GM18870 (cell line): ENCODE measurements around the gene ARID3C.

Source experiments
- ATAC-seq: cut with Tn5 transposase; IDR thresholded peaks from one replicate; pipeline ENCODE4 v1.9.1; 2021; ENCODE audit warnings: moderate library complexity; ENCODE audit not compliant: unreplicated experiment

ARID3C gene

DNA sequence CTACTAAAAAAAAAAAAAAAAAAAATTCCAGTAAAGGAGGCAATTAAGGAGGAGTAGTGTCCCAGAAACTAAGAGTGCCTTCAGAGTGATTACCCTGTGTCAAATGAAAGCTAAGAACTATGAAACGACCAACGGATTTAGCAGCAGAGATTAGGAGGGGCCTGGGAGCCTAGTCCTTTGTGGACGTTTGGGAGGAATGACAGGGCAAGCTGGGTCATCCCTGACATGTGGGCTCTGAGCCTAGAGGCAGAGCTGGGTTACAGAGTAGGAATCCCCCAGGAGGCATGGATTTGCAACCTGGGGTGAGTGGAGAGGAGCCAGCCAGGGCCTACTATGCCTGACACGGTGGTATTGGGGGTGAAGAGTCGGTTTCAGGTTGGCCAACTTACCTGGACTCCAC, 4.3 kb upstream of the ARID3C start:
- no peak for ATAC-seq

DNA sequence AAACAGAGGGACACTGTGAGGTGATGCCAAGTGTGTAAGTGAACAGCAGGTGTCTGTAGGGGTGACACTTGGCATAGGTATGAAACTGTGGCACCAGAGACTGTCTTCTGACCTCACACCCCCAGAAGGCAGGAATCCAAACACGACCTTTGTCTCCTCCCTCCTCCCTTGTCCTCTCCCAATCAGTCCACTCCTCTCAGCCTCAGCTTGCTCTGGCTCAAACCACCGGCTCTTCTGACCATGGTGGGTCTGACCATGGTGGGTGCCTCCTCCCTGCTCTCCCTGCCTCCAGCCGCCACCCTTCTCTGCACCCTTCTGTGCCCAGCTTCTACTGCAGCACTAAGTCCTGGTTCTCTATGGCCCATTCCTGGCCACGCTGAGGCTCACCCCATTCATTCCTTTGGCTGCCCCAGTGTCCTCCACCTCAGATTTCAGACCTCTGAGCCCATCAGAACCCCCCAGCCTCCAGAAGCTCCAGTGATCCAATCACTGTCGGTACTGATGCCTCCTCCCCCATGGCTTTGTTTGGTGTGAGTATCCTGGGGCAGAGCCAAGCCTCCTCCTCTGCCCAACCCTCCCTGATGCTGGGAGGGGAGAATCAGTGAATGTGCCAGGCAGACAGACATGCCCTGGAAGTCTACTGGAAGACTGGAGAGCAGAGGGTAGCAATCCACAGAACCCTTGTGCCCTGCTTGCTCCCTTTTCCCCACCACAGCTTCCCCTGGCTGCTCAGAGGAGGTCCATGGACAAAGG, 1.7 kb upstream of the ARID3C start:
- ATAC-seq: no peak

DNA sequence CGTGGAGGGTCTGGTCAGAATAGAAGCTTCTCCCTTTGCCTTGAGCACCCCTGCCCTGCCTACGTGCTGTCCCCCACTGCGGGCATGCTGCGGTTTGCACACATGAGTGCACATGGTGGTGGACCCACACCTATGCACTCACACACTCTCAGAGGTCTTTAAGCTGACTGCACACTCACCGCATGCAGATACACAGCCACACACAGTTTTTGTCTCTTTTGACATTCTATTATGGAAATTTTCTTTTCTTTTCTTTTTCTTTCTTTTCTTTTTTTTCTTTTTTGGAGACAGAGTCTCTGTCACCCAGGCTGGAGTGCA, 584 bp upstream of the ARID3C start:
- no peak for ATAC-seq

DNA sequence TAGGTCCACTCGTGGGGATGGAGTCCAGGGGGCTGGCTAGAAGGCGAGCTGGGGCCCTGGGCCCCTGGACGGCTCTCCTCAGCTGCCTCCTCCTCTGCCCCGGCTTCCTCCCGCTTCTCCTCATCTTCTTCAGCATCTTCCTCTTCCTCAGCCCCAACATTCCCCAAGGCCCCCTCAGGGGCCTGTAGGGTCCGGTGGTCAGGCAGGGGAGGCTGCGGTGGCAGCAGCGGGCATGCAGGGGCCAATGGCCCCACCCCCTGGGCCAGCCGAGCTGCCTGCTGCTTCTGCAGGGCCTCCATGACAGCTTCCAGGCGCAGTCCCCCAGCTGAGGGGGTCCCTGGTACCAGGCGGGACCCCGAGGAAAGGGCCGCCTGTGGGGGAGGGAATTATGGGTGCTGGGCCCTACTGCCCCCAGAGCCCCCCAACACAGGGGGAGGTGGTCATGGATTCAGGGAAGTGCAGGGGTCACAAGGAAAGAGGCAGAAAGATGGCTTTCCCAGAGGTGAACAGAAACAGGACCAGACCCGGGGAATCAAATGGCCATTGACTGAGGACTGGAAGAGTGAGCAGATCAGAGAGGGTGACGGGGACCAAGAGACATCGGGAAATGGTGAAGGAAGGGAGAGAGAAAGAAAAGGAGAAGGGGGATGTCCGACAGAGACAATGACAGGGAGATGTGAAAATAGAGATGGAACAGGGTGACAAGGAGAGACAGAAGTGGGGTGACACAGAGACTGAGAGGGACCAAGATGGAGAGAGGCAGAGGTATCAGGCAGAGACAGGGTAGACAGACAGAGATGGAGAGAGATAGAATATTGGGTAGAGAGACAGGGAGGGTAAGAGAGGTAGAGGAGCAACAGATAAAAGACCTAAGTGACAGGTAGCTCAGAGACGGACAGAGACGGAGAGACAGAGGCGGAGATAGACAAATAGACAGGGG, 880 bp downstream of the ARID3C start:
- no peak for ATAC-seq

DNA sequence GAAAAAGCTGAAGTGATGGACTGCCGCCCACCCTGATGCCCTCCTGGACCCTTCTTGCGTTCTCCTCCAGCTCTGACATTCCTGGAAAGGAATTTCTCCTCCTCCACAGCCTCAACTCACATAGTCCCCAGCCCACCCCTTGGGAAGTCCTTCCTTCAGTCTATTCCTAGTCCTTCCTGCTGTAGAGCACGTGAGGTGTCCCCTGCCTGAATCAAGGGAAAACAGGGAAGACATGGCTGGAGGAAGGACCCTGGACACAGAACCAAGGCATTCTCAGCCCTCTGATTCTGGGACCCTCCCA, 3.7 kb downstream of the ARID3C start:
- no peak for ATAC-seq

DNA sequence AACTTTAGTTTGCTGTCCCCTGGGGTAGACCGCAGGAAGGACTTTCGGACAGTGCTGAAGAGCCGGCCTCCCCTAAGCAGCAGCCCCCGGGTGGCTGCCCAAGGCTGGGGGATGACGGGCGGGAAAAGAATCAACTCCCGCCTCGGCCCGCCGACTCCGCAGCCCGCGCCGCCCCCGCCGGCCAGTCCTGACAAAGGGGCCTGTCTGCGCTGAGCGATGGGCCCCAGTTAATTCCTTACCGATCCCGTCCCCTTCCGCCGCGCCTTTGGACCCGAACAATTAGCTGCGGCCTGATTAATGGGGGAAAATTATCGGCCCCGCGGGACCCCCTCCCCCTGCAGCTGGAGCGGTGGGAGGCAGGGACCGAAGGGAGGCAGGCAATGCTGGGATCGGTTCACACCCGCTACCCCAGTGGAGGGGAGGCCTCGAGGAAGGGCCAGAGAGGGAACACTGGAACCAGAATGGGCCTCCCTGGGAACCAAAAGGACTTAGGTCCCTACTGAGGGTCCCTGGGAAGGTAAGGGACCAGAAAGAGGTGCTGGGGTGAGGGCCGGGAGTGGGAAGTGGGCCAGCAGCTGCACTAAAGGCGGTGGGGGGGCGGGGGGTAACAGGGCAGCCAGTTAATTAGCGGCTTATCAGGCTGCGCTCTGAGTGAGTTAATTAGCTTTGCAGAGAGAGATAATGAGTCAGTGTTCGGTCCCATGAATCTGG, 4.2 kb downstream of the ARID3C start:
- ATAC-seq: no peak

DNA sequence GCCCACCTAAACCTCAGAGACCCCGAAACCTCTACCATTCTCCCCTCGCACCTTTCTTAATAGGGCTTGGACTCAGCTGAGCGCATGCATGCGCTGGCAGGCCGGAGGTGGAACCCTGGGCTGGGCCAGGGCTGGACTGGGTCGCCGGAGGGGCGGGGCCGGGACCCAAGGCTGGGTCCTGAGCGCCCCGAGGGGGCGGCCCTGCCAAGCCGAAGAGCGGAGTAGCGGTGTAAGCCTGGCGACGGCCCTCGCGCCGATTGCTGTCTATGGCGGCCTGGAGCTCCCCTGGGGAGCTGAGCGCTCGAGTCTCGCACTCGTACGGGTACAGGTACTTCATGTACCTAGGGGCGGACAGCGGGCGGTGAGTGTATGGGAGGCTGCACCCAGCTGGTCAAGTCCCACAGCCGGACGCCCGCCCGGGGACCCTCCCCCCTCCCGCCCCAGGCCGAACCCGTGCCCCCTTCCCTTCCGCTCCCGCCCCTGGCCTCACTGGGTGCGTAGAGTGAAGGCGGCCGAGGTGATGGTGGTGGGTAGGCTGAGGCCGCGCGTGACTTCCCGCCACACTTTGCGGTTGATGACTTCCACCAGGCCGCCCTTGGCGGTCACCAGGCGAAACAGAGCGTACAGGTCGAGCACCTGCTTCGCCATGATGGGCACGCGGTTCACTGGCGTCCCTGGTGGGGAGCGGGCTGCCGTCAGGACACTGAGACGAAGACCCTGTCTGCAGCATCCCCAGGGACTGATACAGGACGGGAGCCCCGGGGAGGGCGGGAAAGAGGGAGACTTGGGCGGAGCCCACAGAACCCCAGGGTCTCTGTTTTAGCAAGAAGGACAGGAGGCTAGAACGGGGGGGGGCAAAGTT, 5.3 kb downstream of the ARID3C start:
- ATAC-seq: no peak

DNA sequence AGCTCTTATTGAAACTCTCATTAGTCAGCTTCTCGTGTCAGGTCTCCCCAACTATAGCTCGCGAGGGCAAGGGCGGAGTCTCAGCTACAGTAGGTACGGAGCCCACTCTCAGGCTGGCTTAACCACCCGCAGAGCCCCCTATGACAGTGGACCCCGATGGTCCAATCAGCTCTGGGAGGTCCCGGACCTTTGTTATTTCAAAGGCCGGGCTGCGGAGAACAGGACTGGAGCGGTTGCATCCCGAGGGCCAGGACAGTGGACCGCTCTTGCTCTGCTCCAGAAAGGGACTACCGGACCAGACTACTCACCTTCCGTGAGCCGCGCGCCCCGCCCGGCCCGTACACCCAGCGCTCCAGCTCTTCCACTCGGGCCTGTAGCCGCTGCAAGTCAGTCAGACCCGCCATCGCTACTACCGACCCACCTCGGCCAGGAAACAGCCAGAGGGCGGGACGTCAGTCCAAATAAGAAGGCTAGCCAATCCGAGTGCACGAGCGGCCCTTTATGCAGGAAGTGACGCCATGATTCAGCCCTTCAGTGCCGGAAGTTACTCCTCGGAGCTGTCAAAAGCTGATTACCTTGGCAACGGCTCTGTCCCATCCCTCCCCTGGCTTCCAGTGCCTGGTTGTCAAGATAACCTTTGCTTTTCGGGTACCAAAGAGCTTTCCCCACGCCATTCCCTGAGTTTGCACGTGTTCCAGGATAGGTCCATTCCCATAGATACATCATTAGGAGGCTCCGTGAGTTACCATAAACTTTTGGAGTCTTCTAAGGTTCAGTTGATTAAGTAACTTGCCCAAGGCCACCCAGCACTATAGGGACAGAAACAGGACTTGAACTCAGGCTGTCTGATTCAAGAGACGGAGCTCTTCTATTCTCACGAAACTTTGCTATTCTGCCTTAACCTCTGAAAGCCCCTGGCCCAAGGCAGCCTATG, 8.5 kb downstream of the ARID3C start, which contains the start of gene DCTN3:
Gene DCTN3, minus strand, starts transcription at position 435 of the 934 bp plus-strand sequence. Its CDS starts 31 bp downstream, at position 404.
- ATAC-seq: peak; percentile 96

DNA sequence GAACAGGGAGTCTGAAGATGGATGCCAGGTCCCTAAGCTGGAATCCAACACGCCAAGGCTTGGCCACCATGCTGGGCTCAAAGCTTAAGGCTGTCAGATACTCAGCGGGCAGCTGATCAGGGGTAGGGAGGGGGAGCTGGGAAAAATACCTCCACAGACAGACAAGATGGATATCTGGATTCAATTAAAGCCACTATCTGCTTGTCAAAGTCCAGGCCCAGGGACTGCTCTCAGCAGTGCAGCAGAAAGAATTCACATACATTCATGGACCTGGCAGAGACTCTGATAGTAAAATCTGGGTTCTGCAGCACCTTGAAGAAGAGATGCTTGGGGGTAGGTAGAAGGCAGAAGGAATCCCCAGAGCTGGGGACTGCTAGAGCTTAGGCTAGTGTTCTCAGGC, 13.7 kb downstream of the ARID3C start:
- ATAC-seq: no peak

DNA sequence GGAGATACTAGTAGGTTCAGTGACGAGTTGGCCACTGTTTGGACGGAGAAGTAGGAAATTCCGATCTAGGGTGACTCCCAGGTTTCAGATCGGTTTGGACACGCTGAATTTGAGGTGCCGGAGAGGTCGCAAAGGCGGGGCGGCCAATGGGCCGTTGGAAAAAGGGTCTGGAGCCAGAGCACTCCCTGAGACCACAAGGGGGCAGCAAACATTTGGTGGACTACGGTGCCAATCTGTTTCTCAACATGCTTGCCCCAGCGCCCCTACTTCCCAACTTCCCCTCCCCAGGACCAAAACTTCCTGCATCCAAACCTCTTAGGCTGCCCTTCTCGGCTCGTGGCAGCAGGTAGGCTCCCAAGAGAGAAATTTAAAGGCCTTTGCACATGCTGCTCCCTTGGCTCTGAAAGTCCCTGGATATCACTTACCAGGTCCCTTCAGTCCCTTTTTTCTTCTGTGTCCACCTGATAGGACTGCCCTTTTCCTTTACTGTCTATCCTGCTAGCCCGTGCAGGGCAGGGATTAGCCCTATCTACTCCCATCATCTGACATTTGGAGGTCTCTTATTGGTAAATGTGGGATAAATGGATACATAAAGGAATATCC, 16.0 kb downstream of the ARID3C start:
- ATAC-seq: no peak

DNA sequence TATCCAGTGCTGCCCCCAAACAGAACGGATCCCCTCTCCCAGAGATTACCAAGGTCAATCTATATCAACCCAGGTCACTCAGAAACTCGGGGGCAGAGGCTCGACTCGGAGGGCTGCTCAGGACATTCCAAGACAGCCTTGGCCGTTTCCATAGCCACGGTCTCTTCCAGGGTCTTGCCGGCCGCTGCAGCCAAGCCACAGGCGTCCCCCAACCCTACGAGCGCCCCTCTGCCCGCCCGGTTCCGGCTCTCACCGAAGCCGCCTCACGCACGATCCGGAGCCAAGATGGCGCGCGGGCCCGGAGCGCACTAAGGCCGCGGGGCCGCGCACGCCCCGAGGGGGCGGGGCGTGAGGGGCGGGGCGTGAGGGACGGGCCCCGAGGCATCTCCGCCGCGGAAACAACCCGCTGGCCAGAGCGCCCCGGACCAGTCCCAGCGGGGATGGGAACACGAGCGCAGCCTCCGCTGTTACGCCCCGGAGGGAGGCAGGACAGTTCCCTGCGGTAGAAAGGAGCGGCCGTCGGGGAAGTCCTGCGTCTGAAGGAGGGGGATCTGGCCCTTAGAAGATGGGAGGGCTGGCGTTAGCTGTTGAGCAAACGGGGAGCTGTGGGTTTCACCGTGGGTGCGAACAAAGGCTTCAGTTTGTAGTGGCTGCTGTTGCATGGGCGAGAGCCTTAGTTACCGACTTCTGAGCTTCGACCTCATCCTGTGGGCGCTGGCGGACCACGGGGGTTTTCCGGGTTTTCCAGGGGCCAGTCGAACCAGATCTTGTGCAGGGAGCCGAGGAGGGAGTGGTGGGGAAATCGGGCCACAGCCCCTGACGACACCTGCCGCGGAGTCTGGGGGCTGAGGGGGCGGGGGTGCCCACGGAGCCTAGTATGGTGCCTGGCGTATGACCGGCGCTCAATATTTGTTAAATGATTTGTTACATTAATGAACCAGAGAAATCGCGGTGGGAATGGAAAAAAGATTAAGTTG, 16.8 kb downstream of the ARID3C start, which contains the start of gene RPP25L:
Gene RPP25L, minus strand, starts transcription at position 287 of the 977 bp plus-strand sequence. CDS start 801 bp downstream, outside the sequence.
- peak; percentile 45 for ATAC-seq

DNA sequence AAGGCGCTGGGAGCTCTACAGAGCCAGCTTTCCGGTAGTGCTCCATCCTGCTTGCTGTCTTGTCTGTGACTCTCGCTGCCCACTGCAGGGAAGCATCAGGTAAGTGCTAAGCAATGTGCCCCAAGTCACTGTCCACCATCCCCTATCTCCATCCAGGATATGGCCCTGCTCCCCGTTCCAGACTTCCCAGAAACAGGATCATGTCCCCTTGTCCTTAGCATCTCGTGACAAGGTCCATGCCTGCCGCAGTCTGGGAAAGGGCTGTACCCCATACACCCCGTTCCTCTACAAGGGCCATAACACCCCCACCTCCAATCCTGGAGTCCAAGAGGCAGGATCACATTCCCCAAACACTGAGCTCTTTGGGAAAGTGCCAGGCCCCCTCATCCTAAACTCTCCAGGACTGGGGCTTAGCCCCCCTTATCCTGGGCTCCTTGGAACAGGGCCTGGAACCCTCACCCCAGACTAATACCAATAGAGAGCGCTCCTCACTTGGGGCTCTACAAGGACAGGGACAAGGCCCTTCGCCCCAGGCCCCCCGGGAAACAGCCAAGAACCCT, 17.5 kb downstream of the ARID3C start:
- ATAC-seq: no peak

DNA sequence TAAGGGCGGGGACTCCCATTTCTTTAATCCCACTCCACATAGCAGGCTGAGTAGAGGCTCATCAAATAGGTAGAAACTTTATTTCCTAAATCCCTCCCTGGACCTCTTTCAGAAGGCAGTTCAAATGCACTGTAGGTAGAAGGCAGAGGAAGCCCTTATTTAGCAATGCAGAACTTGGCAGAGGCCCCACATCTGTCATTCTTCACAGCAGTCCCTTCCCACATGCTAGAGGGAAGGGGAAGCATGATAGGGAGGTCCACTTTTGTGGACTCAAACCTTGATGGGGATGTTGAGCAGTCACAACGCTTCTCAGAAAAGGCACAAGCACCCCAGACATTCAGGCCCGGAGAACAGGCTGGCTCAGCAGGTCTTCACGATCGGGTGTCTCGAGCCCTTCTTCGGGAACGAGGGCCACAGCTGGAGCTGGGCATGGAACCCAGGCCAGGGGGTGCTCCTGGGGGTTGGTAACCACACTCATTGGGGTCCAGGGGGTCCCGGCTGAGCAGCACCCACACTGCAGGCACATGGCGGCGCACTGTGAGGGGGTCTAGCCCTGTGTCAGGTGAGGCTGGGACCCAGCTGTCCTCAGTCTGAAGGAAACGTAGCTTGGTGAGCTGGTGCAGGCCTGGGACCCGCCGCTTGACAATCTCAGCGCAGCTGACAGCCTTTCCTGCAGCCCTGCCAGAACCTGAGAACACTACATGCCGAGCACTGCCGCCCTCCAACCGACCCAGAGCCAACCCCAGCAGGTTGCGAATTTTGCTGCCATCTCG, 18.2 kb downstream of the ARID3C start:
- no peak for ATAC-seq

DNA sequence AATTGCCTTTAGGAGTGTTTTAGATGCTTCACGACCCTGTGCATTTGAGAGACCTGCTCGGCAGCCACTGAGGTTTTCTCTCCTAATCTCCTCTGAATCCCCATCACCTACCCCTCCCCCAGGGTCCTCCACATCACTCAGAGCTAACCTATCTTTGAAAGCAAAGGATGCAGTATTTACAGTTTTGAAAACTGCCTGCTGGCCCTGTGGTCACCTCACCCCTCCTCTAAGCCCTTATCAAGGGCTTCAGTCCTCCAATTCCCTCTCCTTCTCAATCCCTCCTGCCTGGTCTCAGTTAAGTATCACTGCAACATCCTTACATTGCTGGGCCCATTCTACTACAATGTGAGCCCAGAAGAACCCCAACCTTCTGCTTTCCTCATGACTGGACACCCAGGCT, 21.5 kb downstream of the ARID3C start:
- no peak for ATAC-seq

DNA sequence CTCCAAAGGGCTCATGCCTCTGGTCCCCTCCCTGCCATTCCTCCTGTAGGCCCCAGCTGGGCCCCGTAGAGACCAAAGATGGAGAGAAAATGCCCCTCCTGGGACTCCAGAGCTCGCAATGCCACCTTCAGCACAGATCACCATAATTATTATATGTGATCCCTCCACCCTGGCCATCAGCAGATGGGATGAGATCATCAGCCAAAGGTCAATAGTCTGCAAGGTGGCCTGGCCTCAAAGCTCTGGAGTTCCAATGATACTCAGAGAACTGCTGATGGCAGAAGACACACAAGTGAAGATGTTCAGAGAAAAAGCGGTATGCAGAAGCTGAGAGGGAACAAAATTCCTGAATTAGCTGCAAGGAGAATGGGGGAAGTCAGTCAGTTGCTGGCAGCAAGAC, 22.0 kb downstream of the ARID3C start:
- no peak for ATAC-seq

DNA sequence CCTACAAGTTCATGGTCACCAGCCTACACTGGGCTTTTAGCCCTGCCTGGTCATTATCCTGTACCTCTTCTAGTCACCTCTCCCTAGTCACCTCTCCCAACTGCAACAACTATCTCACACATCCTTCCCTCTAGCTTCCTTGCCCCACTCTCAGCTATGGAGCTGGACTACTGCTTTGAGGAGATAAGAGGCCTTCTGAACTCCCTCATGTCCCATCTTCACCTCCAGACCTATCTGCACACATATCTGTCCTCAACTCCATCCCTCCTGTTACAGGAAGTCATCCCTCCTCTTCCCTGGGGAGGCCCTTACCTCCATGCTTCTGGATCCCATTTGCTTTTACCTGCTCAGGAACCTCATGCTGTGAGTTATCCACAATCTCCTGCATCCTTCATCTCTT, 22.7 kb downstream of the ARID3C start:
- ATAC-seq: no peak
